Skeletal muscle satellite cell (primary cell): Measurements from ENCODE around the gene GNAO1.

ENCODE experiments used
- H3K27me3 ChIP-seq: 2 replicates; pipeline ENCODE4 v1.7.0; 2013; ENCODE audit warnings: low read length; ENCODE audit not compliant: control insufficient read depth, insufficient read depth
- H3K36me3 ChIP-seq: 2 replicates; pipeline ENCODE4 v1.7.0; 2013; ENCODE audit warnings: mild to moderate bottlenecking, control low read depth, low read length; ENCODE audit not compliant: insufficient read depth
- H3K4me1 ChIP-seq: 2 replicates; pipeline ENCODE4 v1.7.0; 2013; ENCODE audit warnings: low read length; ENCODE audit not compliant: control insufficient read depth, insufficient read depth
- H3K4me2 ChIP-seq: 2 replicates; pipeline ENCODE4 v1.7.0; 2013; ENCODE audit warnings: mild to moderate bottlenecking, low read length
- H3K4me3 ChIP-seq: 2 replicates; pipeline ENCODE4 v1.7.0; 2013; ENCODE audit warnings: low read length
- H3K9ac ChIP-seq: 2 replicates; pipeline ENCODE4 v1.7.0; 2013; ENCODE audit warnings: mild to moderate bottlenecking, low read depth, low read length, moderate library complexity
- H3K9me3 ChIP-seq: replicated peaks from 2 replicates; pipeline ENCODE4 v1.7.0; 2013; ENCODE audit warnings: mild to moderate bottlenecking, control low read depth, low read length

The GNAO1 gene

GRCh38 chr16:56320056-56320455 lies 128.8 kb downstream of the GNAO1 start:
- no peak overlapping the region for H3K4me2 ChIP-seq
- H3K4me3 ChIP-seq, result no peak overlapping the region
- H3K9ac ChIP-seq, result no peak overlapping the region
- H3K9me3 ChIP-seq, result no peaks in the 10 kb centered on the region
- peaks cover 4% of the 10 kb centered on the region for H3K4me1 ChIP-seq
- H3K27me3 ChIP-seq, result peaks cover 29% of the 10 kb centered on the region
- H3K36me3 ChIP-seq, result no peaks in the 10 kb centered on the region

DNA sequence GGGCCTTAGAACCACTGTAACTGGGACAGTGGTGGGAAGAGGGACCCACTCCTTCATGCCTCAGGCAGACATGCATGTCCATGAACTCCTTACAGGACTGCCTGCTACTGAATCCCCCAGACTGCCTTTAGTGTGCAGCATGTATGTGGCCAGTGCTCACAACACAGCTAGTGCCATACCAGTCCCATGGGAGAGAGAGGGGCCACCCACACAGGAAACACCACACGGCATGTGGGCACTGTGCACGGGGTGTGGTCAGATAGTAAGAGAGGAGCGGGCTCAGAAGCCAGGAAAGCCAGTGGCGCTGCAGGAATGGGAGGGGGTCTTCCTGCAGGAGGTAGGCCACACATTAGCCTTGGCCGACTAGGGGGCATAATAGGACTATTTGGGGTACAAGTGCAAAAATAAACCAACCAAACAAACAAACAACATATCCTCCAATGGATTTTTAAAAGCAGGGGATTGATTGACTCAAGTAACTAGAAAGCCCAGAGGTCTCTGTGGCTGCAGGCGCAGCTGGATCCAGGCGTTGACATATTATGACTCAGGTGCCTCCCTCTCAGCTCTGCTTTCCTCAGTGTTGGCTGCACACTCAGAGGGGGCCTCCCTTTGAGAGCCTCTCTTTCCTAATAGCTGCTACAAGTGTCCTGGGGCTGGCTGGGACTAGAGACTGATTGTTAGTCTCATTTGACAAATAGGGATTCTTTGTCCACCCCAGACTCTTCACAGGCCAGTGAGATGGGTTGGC lies 129.7 kb downstream of the GNAO1 start:
- Histone ChIP-seq H3K4me3 (no peak overlapping the region), H3K27me3 (peaks cover 26% of the 10 kb centered on the region), H3K4me1 (peaks cover 4% of the 10 kb centered on the region), H3K9me3 (no peaks in the 10 kb centered on the region), H3K36me3 (no peaks in the 10 kb centered on the region), H3K4me2 (no peak overlapping the region), H3K9ac (no peak overlapping the region)

DNA sequence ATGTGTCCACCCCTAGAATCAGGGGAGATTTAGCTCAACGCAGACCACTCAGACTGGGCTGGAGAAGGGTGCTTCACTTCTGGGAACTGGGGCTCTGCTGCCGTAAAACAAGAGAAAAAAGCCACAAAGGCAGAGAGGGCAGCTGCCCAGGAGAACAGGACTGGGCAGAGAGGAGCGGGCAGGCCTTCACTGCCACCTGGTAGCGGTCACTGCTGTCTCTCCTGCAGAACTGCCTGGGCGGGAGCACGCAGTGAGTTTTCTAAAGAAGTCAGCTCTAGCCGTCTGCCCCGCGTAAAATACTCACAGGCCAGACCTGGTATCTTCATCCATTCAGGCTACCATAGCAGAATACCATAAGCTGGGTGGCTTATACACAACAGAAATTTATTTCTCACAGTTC lies 130.3 kb downstream of the GNAO1 start:
- Histone ChIP-seq H3K4me3 (no peak overlapping the region), H3K27me3 (peaks cover 29% of the 10 kb centered on the region)

GRCh38 chr16:56324406-56324805 lies 133.1 kb downstream of the GNAO1 start:
- H3K9me3 ChIP-seq, result no peaks in the 10 kb centered on the region
- no peak overlapping the region for H3K9ac ChIP-seq
- H3K4me3 ChIP-seq, result no peak overlapping the region
- no peaks in the 10 kb centered on the region for H3K36me3 ChIP-seq
- H3K4me2 ChIP-seq, result no peak overlapping the region
- no peaks in the 10 kb centered on the region for H3K4me1 ChIP-seq
- H3K27me3 ChIP-seq, result peaks cover 25% of the 10 kb centered on the region

More for the DNA sequence above, 130.3 kb downstream of the GNAO1 start:
- Histone ChIP-seq H3K4me2 (no peak overlapping the region), H3K36me3 (no peaks in the 10 kb centered on the region), H3K9me3 (no peaks in the 10 kb centered on the region), H3K4me1 (peaks cover 4% of the 10 kb centered on the region), H3K9ac (no peak overlapping the region)

- Histone ChIP-seq H3K4me1 (no peaks in the 10 kb centered on the region), H3K4me2 (no peak overlapping the region), H3K36me3 (no peaks in the 10 kb centered on the region), H3K27me3 (peaks cover 22% of the 10 kb centered on the region), H3K9ac (no peak overlapping the region), H3K9me3 (no peaks in the 10 kb centered on the region), H3K4me3 (no peak overlapping the region)
Observed at GRCh38 chr16:56325956-56326355, 134.7 kb downstream of the GNAO1 start.

GRCh38 chr16:56327071-56327928 lies 136.0 kb downstream of the GNAO1 start:
- H3K36me3 ChIP-seq, result no peaks in the 10 kb centered on the region
- peaks cover 22% of the 10 kb centered on the region for H3K27me3 ChIP-seq
- H3K4me2 ChIP-seq, result no peak overlapping the region
- H3K9me3 ChIP-seq, result no peaks in the 10 kb centered on the region
- no peaks in the 10 kb centered on the region for H3K4me1 ChIP-seq
- no peak overlapping the region for H3K4me3 ChIP-seq
- no peak overlapping the region for H3K9ac ChIP-seq

DNA sequence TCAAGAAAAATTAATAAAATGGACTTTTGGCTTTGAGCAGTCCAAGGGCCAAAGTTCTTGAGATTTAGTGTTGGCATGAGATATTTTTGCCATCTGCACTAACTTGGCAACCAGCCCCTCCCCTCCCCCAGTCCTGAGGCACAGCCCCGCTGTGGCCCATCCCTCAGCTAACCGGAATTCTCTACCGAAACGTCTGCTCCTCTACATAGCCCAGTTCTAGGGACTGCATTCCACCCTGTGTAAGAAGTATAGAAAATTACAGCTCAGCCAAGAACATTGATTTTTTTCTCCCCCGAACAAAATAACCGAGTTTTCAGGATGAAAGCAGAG lies 136.6 kb downstream of the GNAO1 start:
- Histone ChIP-seq H3K36me3 (no peaks in the 10 kb centered on the region), H3K4me1 (peaks cover 2% of the 10 kb centered on the region), H3K27me3 (peaks cover 22% of the 10 kb centered on the region), H3K9ac (no peak overlapping the region), H3K9me3 (no peaks in the 10 kb centered on the region), H3K4me2 (no peak overlapping the region), H3K4me3 (no peak overlapping the region)

GRCh38 chr16:56328276-56329022 lies 137.2 kb downstream of the GNAO1 start:
- Histone ChIP-seq H3K4me3 (no peak overlapping the region), H3K36me3 (no peaks in the 10 kb centered on the region), H3K9me3 (no peaks in the 10 kb centered on the region), H3K27me3 (peaks cover 18% of the 10 kb centered on the region), H3K4me1 (peaks cover 3% of the 10 kb centered on the region), H3K9ac (no peak overlapping the region), H3K4me2 (no peak overlapping the region)

DNA sequence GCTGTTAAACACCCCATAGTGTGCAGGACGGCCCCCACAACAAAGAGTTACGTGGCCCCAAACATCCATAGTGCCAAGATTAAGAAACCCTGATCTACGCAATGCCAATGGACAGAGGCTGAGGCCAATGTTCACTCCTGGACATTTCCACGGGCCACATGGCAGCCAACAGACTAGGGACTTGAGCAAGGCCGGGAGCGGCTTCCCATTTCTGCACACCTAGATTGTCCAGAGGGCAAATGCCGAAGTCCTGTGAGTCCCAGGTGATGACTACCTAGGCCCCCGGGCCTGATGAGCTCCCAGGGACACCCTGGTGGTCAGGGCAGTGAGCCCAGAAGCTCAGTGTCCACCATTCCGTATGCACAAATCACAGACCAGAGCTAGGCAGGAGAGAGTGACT lies 138.6 kb downstream of the GNAO1 start:
- no peak overlapping the region for H3K4me3 ChIP-seq
- H3K4me2 ChIP-seq, result no peak overlapping the region
- H3K36me3 ChIP-seq, result no peaks in the 10 kb centered on the region
- peaks cover 3% of the 10 kb centered on the region for H3K4me1 ChIP-seq
- no peaks in the 10 kb centered on the region for H3K9me3 ChIP-seq
- H3K27me3 ChIP-seq, result peaks cover 16% of the 10 kb centered on the region
- H3K9ac ChIP-seq, result no peak overlapping the region

DNA sequence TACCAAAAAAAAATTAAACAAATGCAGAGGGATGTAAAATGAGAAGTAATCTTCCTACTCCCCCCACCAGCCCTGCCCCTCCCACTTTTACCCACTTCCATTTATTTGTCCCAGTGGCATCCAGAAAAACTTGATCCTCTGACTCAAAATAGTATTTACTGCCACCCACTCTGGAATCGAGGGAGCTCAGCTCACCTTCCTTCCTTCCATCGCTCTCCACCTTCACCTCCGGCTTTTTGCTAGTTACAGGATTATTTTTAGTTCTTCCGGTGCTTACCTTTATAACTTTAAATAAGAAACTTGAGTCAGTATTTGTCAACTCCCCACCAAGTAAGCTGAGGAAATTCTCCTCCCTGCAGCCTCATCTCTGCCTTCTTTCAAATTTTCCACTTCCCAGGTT lies 139.2 kb downstream of the GNAO1 start:
- Histone ChIP-seq H3K4me3 (no peak overlapping the region), H3K27me3 (peaks cover 16% of the 10 kb centered on the region), H3K36me3 (no peaks in the 10 kb centered on the region)

GRCh38 chr16:56331399-56331798 lies 140.1 kb downstream of the GNAO1 start:
- H3K9me3 ChIP-seq, result no peaks in the 10 kb centered on the region
- H3K4me1 ChIP-seq, result peaks cover 3% of the 10 kb centered on the region
- H3K9ac ChIP-seq, result no peak overlapping the region
- no peaks in the 10 kb centered on the region for H3K36me3 ChIP-seq
- no peak overlapping the region for H3K4me3 ChIP-seq
- H3K27me3 ChIP-seq, result peaks cover 11% of the 10 kb centered on the region
- no peak overlapping the region for H3K4me2 ChIP-seq

More for the DNA sequence above, 139.2 kb downstream of the GNAO1 start:
- H3K9me3 ChIP-seq, result no peaks in the 10 kb centered on the region
- H3K9ac ChIP-seq, result no peak overlapping the region
- H3K4me1 ChIP-seq, result peaks cover 3% of the 10 kb centered on the region
- no peak overlapping the region for H3K4me2 ChIP-seq
